GM12878 (cell line): ENCODE results near the gene KRTAP10-1.

Source experiments
- CHD2 ChIP-seq: IDR thresholded peaks from 2 replicates; pipeline ENCODE4 v1.6.1; 2011; ENCODE audit warnings: low read depth, low read length, improper control_type of control experiment, borderline replicate concordance
- CTCF ChIP-seq, 3 experiments: IDR thresholded peaks in 2 of 3; conservative IDR thresholded peaks in 1 of 3; 2 replicates each; pipeline ENCODE4 v1.5.1; 2011; ENCODE audit warnings: low read depth in 3 of 3, low read length in 3 of 3, mild to moderate bottlenecking in 3 of 3, control low read depth in 2 of 3, moderate library complexity in 2 of 3, inconsistent platforms in 1 of 3, mixed read lengths in 1 of 3; ENCODE audit not compliant: control insufficient read depth in 2 of 3, insufficient read depth in 1 of 3; ENCODE audit errors: extremely low read depth in 1 of 3
- ELK1 ChIP-seq: IDR thresholded peaks from 2 replicates; pipeline ENCODE4 v1.6.1; 2012; ENCODE audit warnings: low read depth, low read length, improper control_type of control experiment
- NFYA ChIP-seq: IDR thresholded peaks from 2 replicates; pipeline ENCODE4 v1.6.1; 2011; ENCODE audit warnings: low read depth, mild to moderate bottlenecking, low read length, improper control_type of control experiment, borderline replicate concordance
- POLR2A ChIP-seq: IDR thresholded peaks from 2 replicates; pipeline ENCODE4 v1.6.1; 2011; ENCODE audit warnings: low read depth, mild to moderate bottlenecking, low read length
- POLR2AphosphoS5 ChIP-seq: IDR thresholded peaks from 2 replicates; pipeline ENCODE4 v1.6.1; 2011; ENCODE audit warnings: mild to moderate bottlenecking, low read length, inconsistent platforms
- REST ChIP-seq: IDR thresholded peaks from 2 replicates; pipeline ENCODE4 v1.6.1; 2012; ENCODE audit warnings: mild to moderate bottlenecking, low read depth, low read length
- TCF7 ChIP-seq: IDR thresholded peaks from 2 replicates; pipeline ENCODE4 v1.6.1; 2014; ENCODE audit warnings: antibody characterized with exemption, borderline replicate concordance
- USF2 ChIP-seq: IDR thresholded peaks from 2 replicates; pipeline ENCODE4 v1.6.1; 2011; ENCODE audit warnings: low read depth, low read length, improper control_type of control experiment, borderline replicate concordance

GRCh38 chr21:44531606-44532564, 8.1 kb downstream of the KRTAP10-1 start:
- TF ChIP-seq CTCF (IDR thresholded peaks at IDR 0.05 in 2 of 3, conservative IDR thresholded peaks at IDR 0.05 in 1 of 3; ENCODE audit: control insufficient read depth in 2 of 3, extremely low read depth in 1 of 3, insufficient read depth in 1 of 3, low read depth in 3 of 3, low read length in 3 of 3) (no peak), ELK1 (no peak), CHD2 (no peak), NFYA (no peak), TCF7 (no peak), USF2 (no peak), POLR2A (no peak), POLR2AphosphoS5 (no peak), REST (no peak)
